GM23338 (cell line): ENCODE data around the gene GPR151. TPM values are rescaled to one million over a fixed set of nuclear protein-coding genes. Genes with fewer than 3 reads are reported as not detected.

Experiments used
- polyA plus RNA-seq: library from polyadenylated mRNA; unstranded; fragments of >200 nt; fragmentation: Nextera tagmentation; extraction: Ambion mirVana; gene quantifications from 2 replicates; pipeline ENCODE4 v1.2.1, GENCODE V29; 2016
- small RNA-seq: library from RNA; depleted of rRNA; stranded (forward); fragments of <200 nt; gene quantifications from one replicate; pipeline ENCODE3, GENCODE V24; 2014; ENCODE audit warnings: low replicate concordance
- total RNA-seq: library from RNA; depleted of rRNA; stranded (reverse); fragments of >200 nt; shearing (Covaris generic); gene quantifications from 2 replicates; pipeline ENCODE4 v1.2.3, GENCODE V29; 2014; rRNA removed
- TF ChIP-seq, protein P1 (sequence below), 2 experiments: fragments of 200-600 bp in 1 of 2; sonication (generic) in 1 of 2; conservative IDR thresholded peaks; 2 replicates each; pipeline versions ENCODE4 v1.5.1 to v1.6.1; 2016 to 2017; ENCODE audit warnings: antibody characterized with exemption in 2 of 2, low read depth in 2 of 2, mild to moderate bottlenecking in 2 of 2, moderate library complexity in 1 of 2

The GPR151 gene
- total and polyA plus RNA-seq, 2 experiments from 2014 or later: not detected

DNA sequence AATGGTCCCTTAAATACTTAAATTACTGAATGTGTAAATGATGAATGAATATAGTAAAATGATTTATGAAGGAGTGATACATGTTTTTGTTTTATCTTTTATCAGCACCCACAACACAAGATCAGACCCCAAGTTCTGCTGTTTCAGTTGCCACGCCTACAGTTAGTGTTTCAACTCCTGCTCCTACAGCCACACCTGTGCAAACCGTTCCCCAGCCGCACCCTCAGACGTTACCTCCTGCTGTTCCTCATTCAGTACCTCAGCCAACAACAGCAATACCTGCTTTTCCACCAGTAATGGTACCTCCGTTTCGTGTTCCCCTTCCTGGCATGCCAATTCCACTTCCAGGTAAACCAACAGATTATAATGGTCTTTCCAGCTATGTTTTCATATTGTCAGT lies 52.5 kb downstream of the GPR151 start (continued):
- TF ChIP-seq, protein P1, sequence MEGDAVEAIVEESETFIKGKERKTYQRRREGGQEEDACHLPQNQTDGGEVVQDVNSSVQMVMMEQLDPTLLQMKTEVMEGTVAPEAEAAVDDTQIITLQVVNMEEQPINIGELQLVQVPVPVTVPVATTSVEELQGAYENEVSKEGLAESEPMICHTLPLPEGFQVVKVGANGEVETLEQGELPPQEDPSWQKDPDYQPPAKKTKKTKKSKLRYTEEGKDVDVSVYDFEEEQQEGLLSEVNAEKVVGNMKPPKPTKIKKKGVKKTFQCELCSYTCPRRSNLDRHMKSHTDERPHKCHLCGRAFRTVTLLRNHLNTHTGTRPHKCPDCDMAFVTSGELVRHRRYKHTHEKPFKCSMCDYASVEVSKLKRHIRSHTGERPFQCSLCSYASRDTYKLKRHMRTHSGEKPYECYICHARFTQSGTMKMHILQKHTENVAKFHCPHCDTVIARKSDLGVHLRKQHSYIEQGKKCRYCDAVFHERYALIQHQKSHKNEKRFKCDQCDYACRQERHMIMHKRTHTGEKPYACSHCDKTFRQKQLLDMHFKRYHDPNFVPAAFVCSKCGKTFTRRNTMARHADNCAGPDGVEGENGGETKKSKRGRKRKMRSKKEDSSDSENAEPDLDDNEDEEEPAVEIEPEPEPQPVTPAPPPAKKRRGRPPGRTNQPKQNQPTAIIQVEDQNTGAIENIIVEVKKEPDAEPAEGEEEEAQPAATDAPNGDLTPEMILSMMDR (conservative IDR thresholded peaks at IDR 0.05; ENCODE audit: low read depth in 2 of 2): no peak

Small RNA genes within 50 kb of the gene (small RNA-seq; reads per million reads assigned to genes)
- not detected for gene RF02271

Other genes starting within 250 kb of the GPR151 start
- gene POU4F3, start 177.4 kb downstream of the GPR151 start, total RNA-seq: 0.49 TPM in 1 of 2 replicates, not detected in the other
- 0.09 TPM in 1 of 2 replicates, not detected in the other for gene POU4F3, start 177.4 kb downstream of the GPR151 start, polyA plus RNA-seq
- gene TCERG1, start 68.9 kb downstream of the GPR151 start, total RNA-seq: 103 and 127 TPM in 2 replicates
- gene TCERG1, start 68.9 kb downstream of the GPR151 start, polyA plus RNA-seq: 154 and 178 TPM in 2 replicates